LoVo (cell line): ENCODE measurements around the gene RBBP5.

Experiments
- DNase-seq: peaks from one replicate; pipeline ENCODE4 v3.0.0-alpha.2; 2016; ENCODE audit warnings: low spot score

RBBP5 gene

GRCh38 chr1:205056956-205057568 is 64.7 kb downstream of the RBBP5 start:
- no peak for DNase-seq

- no peak for DNase-seq
Observed at GRCh38 chr1:205056188-205056611, 65.6 kb downstream of the RBBP5 start.

GRCh38 chr1:205054013-205054412 is 67.8 kb downstream of the RBBP5 start:
- no peak for DNase-seq

GRCh38 chr1:205053296-205053695 is 68.5 kb downstream of the RBBP5 start:
- no peak for DNase-seq

- DNase-seq, result no peak
Observed at GRCh38 chr1:205052690-205053089, 69.1 kb downstream of the RBBP5 start.

GRCh38 chr1:205049479-205049878 is 72.3 kb downstream of the RBBP5 start:
- no peak for DNase-seq

GRCh38 chr1:205048382-205048781 is 73.4 kb downstream of the RBBP5 start:
- DNase-seq, result no peak

GRCh38 chr1:205047764-205048231 is 74.0 kb downstream of the RBBP5 start:
- no peak for DNase-seq

- no peak for DNase-seq
Observed at GRCh38 chr1:205046870-205047269, 74.9 kb downstream of the RBBP5 start.

- DNase-seq, result no peak
Observed at GRCh38 chr1:205045146-205045545, 76.6 kb downstream of the RBBP5 start.

GRCh38 chr1:205044741-205045140 is 77.0 kb downstream of the RBBP5 start:
- DNase-seq, result no peak

- DNase-seq, result no peak
Observed at GRCh38 chr1:205043866-205044265, 77.9 kb downstream of the RBBP5 start.

- DNase-seq, result no peak
Observed at GRCh38 chr1:205042911-205043806, 78.6 kb downstream of the RBBP5 start, which contains the start of gene CNTN2. Gene CNTN2 (plus strand): TSS chr1:205043212. CDS start chr1:205053186, 9,974 bp downstream.

GRCh38 chr1:205041998-205042910 is 79.5 kb downstream of the RBBP5 start:
- no peak for DNase-seq

- DNase-seq, result no peak
Observed at GRCh38 chr1:205041001-205041715, 80.6 kb downstream of the RBBP5 start.

GRCh38 chr1:205038132-205038786 is 83.5 kb downstream of the RBBP5 start:
- DNase-seq, result no peak

- DNase-seq, result no peak
Observed at GRCh38 chr1:205037539-205037938, 84.2 kb downstream of the RBBP5 start.
